Measurements from ENCODE around the gene SLC29A3. TPM values are rescaled to one million over a fixed set of nuclear protein-coding genes. Genes with fewer than 3 reads are reported as not detected.

The SLC29A3 gene
- total and polyA plus RNA-seq, 2 of the 8 experiments (the other 6 are each of a cell fraction or from before 2014, with no cell fraction given) = 14.0 to 24.6 TPM

DNA sequence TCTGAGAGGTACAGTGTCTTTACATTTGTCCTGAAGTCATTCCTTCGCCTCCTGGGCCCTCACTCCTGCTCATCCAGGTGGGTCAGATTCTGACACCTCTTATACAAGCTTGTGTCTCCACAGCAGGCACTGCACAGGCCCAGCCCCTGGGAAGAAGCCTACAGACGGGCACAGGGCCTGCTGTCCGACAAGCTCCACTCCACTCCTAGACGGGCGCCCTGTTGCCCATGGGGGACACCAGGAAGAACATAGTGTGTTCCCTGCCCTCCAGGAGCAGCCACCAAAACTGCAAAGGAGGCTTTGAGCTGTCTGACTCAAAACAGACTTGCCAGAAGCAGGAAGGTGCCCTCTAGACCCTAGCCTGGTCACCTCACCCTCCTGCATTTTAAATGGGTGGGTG is 45.6 kb upstream of the SLC29A3 start:
- Histone ChIP-seq H3K4me1 (replicated peaks in 1 of 4; ENCODE audit: control insufficient read depth in 3 of 4, insufficient read depth in 4 of 4, low read length in 3 of 4) (peaks cover 0 to 37% (median 30%) of the 10 kb centered on the region in 4 experiments; a peak in 6 of 7 replicates), H3K79me2 (ENCODE audit: control insufficient read depth in 1 of 2, insufficient read depth in 2 of 2, low read length in 2 of 2) (peaks cover 0 to 28% of the 10 kb centered on the region in 2 experiments; a peak in 2 of 4 replicates), H2BK12ac (ENCODE audit: low read depth, low read length) (no peak overlapping the region), H3K36me3 (ENCODE audit: control insufficient read depth in 2 of 4, insufficient read depth in 4 of 4, low read length in 3 of 4) (no peaks in the 10 kb centered on the region; a peak in 1 of 8 replicates), H4K91ac (replicated peaks; ENCODE audit: insufficient read length, low read length) (no peak overlapping the region), H3K4me2 (ENCODE audit: insufficient read depth in 1 of 2, low read depth in 2 of 2, low read length in 2 of 2) (no peak overlapping the region), H3K27ac (ENCODE audit: low read depth, low read length) (no peak overlapping the region), H3K56ac (replicated peaks; ENCODE audit: insufficient read length, low read depth, low read length) (no peak overlapping the region), H3K14ac (ENCODE audit: insufficient read length) (no peak overlapping the region), H4K5ac (ENCODE audit: insufficient read length, low read depth, low read length) (no peak overlapping the region), H2BK15ac (ENCODE audit: low read length) (no peak overlapping the region), H3K27me3 (replicated peaks in 1 of 4; ENCODE audit: control insufficient read depth in 3 of 4, extremely low read depth in 1 of 4, insufficient read depth in 3 of 4, low read length in 3 of 4) (no peaks in the 10 kb centered on the region), H2BK5ac (ENCODE audit: low read depth, low read length) (no peak overlapping the region), H3K4ac (replicated peaks; ENCODE audit: insufficient read length, low read depth, low read length) (no peak overlapping the region), H4K20me1 (replicated peaks in 1 of 2; ENCODE audit: control insufficient read depth in 1 of 2, insufficient read depth in 2 of 2, low read length in 2 of 2) (peaks cover 0 to 1% of the 10 kb centered on the region in 2 experiments), H3K9ac (replicated peaks in 1 of 4; ENCODE audit: extremely low read depth in 1 of 4, low read depth in 3 of 4, low read length in 3 of 4) (no peak overlapping the region), H3K23ac (ENCODE audit: insufficient read length) (no peak overlapping the region), H4K8ac (ENCODE audit: extremely low read depth, insufficient read depth, low read length) (no peak overlapping the region), H2BK120ac (replicated peaks; ENCODE audit: low read depth, low read length) (no peak overlapping the region), H2BK20ac (ENCODE audit: low read length) (no peak overlapping the region), H2AFZ (ENCODE audit: low read length) (no peak overlapping the region), H3K18ac (ENCODE audit: extremely low read depth, low read length) (no peak overlapping the region), H3K4me3 (ENCODE audit: extremely low read depth in 1 of 4, insufficient read depth in 2 of 4, low read depth in 3 of 4, low read length in 4 of 4) (no peak overlapping the region), H3K9me3 (ENCODE audit: insufficient read depth in 2 of 2, low read depth in 1 of 2, low read length in 1 of 2) (no peaks in the 10 kb centered on the region), H2AK5ac (ENCODE audit: low read depth, low read length) (no peak overlapping the region), H3K79me1 (ENCODE audit: low read depth, low read length) (peaks cover 12% of the 10 kb centered on the region; the same call in 1 of the 2 replicates), H3K23me2 (ENCODE audit: low read depth, low read length) (0 out of 2 replicates have a peak, but pooled peaks cover 2% of the 10 kb centered on the region)
- ChIA-PET POLR2A (ENCODE audit: partially characterized antibody) (interaction anchor here (0.6 kb wide), 1 partner anchor 313 kb away, joined by 3 read pairs; no protein-coding TSS in a partner anchor), CTCF (ENCODE audit: partially characterized antibody) (interaction anchor here (1.1 to 11.1 kb wide), 4 partner anchors 9 to 370 kb away, joined by 3 to 175 read pairs (median 20); no protein-coding TSS in a partner anchor)
- DNase-seq (ENCODE audit: low read depth in 1 of 2, low spot score in 2 of 2) (no peak), FAIRE-seq (no peak)
- WGBS, 2 experiments (ENCODE audit: extremely low coverage in 1 of 2, insufficient coverage in 1 of 2, insufficient read length in 1 of 2, insufficient replicate concordance in 2 of 2, low coverage in 1 of 2, low lambda C conversion rate in 2 of 2, missing lambda C conversion rate in 1 of 2) = 94% methylated on average over 5 of the region's 5 CpGs; no CpG with 5 or more reads in 1 of the 2 experiments
- TF ChIP-seq, protein P1, sequence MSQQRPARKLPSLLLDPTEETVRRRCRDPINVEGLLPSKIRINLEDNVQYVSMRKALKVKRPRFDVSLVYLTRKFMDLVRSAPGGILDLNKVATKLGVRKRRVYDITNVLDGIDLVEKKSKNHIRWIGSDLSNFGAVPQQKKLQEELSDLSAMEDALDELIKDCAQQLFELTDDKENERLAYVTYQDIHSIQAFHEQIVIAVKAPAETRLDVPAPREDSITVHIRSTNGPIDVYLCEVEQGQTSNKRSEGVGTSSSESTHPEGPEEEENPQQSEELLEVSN (IDR thresholded peaks at IDR 0.05) = no peak
- TF ChIP-seq EZH2 (IDR thresholded peaks at IDR 0.05; ENCODE audit: low read depth, low read length, severe bottlenecking) (no peak), SIN3A (conservative IDR thresholded peaks at IDR 0.05 in 1 of 2, IDR thresholded peaks at IDR 0.05 in 1 of 2; ENCODE audit: low read depth in 1 of 2, low read length in 2 of 2) (no peak), POLR2A (IDR thresholded peaks at IDR 0.05; ENCODE audit: control extremely low read depth in 1 of 2, low read depth in 2 of 2, low read length in 2 of 2) (no peak), POU5F1 (IDR thresholded peaks at IDR 0.05; ENCODE audit: low read depth, low read length) (no peak), TBP (IDR thresholded peaks at IDR 0.05; ENCODE audit: low read depth, low read length) (no peak), JUND (IDR thresholded peaks at IDR 0.05; ENCODE audit: low read length) (no peak), TEAD4 (IDR thresholded peaks at IDR 0.05; ENCODE audit: low read depth, low read length) (no peak), ASH2L (IDR thresholded peaks at IDR 0.05; ENCODE audit: low read length) (no peak), HDAC2 (IDR thresholded peaks at IDR 0.05; ENCODE audit: borderline replicate concordance in 1 of 2, low read depth in 2 of 2, low read length in 2 of 2) (no peak), SP2 (IDR thresholded peaks at IDR 0.05; ENCODE audit: low read length) (no peak)
- TF ChIP-seq, protein P2, sequence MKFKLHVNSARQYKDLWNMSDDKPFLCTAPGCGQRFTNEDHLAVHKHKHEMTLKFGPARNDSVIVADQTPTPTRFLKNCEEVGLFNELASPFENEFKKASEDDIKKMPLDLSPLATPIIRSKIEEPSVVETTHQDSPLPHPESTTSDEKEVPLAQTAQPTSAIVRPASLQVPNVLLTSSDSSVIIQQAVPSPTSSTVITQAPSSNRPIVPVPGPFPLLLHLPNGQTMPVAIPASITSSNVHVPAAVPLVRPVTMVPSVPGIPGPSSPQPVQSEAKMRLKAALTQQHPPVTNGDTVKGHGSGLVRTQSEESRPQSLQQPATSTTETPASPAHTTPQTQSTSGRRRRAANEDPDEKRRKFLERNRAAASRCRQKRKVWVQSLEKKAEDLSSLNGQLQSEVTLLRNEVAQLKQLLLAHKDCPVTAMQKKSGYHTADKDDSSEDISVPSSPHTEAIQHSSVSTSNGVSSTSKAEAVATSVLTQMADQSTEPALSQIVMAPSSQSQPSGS (IDR thresholded peaks at IDR 0.05; ENCODE audit: low read length) = no peak

All from H1 (cell line).